Vagina (tissue), 2 donors: ENCODE results near the gene CMIP. TPM values are rescaled to one million over a fixed set of nuclear protein-coding genes. Genes with fewer than 3 reads are reported as not detected.
"Not testable (repeated sequence)": the region's sequence is repeated elsewhere in the genome, so short reads cannot be mapped to it uniquely, and the experiment has no call there.

ENCODE experiments used
- DNase-seq, 2 donors: peaks; one replicate each; pipeline ENCODE4 v3.0.0-alpha.2; 2017; ENCODE audit errors: extremely low spot score in 2 of 2
- H3K27ac ChIP-seq: fragments of 200-600 bp; sonication (generic); one replicate; pipeline ENCODE4 v1.5.1; 2019
- H3K27me3 ChIP-seq: fragments of 200-600 bp; sonication (generic); one replicate; pipeline ENCODE4 v1.5.1; 2019
- H3K36me3 ChIP-seq, 2 donors: fragments of 200-600 bp; sonication (generic); one replicate each; pipeline ENCODE4 v1.5.1; 2017 to 2019
- H3K4me1 ChIP-seq: fragments of 200-600 bp; sonication (generic); one replicate; pipeline ENCODE4 v1.5.1; 2019
- H3K4me3 ChIP-seq, 2 donors: fragments of 200-600 bp; sonication (generic); 1 replicate in 1 of 2; 2 replicates in 1 of 2; pipeline ENCODE4 v1.5.1; 2016 to 2019
- H3K9me3 ChIP-seq: fragments of 200-600 bp; sonication (generic); one replicate; pipeline ENCODE4 v1.5.1; 2019
- CTCF ChIP-seq, 3 experiments: fragments of 450-650 bp in 2 of 3; fragments of 200-600 bp in 1 of 3; sonication (generic) in 1 of 3; IDR thresholded peaks; one replicate each; pipeline ENCODE4 v1.5.1; 2017 to 2019; ENCODE audit warnings: antibody characterized with exemption in 3 of 3, mild to moderate bottlenecking in 2 of 3, moderate library complexity in 2 of 3
- POLR2A ChIP-seq, 2 donors: fragments of 450-650 bp; IDR thresholded peaks; one replicate each; pipeline ENCODE4 v1.6.1; 2017; ENCODE audit warnings: antibody characterized with exemption in 2 of 2, mild to moderate bottlenecking in 2 of 2, moderate library complexity in 2 of 2
- POLR2AphosphoS5 ChIP-seq, 2 donors: sonication (generic); formaldehyde crosslinking; IDR thresholded peaks; one replicate each; pipeline ENCODE4 v1.9.0; 2017; ENCODE audit warnings: antibody characterized with exemption in 2 of 2, mild to moderate bottlenecking in 2 of 2, low read depth in 1 of 2; ENCODE audit not compliant: insufficient read depth in 1 of 2
- intact Hi-C: fragments of 100-400 bp; cut with DNase I; formaldehyde crosslinking; loops from one replicate; pipeline ENCODE4 v1.15.1; 2023
- total RNA-seq: library from RNA; depleted of rRNA; stranded (reverse); fragments of >200 nt; gene quantifications from one replicate; pipeline ENCODE4 v1.2.3, GENCODE V29; 2016

Gene CMIP
- total RNA-seq, 1 donor from 2014 or later: 66.3 TPM

- no peak overlapping the region for H3K27ac ChIP-seq
- no peak for TF ChIP-seq POLR2AphosphoS5 (IDR thresholded peaks at IDR 0.05; ENCODE audit: insufficient read depth in 1 of 2, low read depth in 1 of 2)
- no peak for TF ChIP-seq CTCF (IDR thresholded peaks at IDR 0.05)
- TF ChIP-seq POLR2A (IDR thresholded peaks at IDR 0.05): no peak
- H3K4me3 ChIP-seq: no peak overlapping the region
- no peaks in the 10 kb centered on the region for H3K36me3 ChIP-seq
- H3K9me3 ChIP-seq: no peaks in the 10 kb centered on the region
- intact Hi-C loops: no loop called here
- DNase-seq: no peak
- H3K4me1 ChIP-seq: peaks cover 26% of the 10 kb centered on the region
- no peaks in the 10 kb centered on the region for H3K27me3 ChIP-seq
These were observed 129.6 kb downstream of the CMIP start for GRCh38 chr16:81574168-81574567.

GRCh38 chr16:81575307-81575706 lies 130.7 kb downstream of the CMIP start:
- DNase-seq: no peak
- Histone ChIP-seq H3K36me3 (no peaks in the 10 kb centered on the region), H3K4me1 (peaks cover 22% of the 10 kb centered on the region), H3K9me3 (no peaks in the 10 kb centered on the region), H3K4me3 (no peak overlapping the region), H3K27ac (no peak overlapping the region), H3K27me3 (no peaks in the 10 kb centered on the region)
- no peak for TF ChIP-seq CTCF (IDR thresholded peaks at IDR 0.05)
- intact Hi-C loops: no loop called here

GRCh38 chr16:81575834-81576233 lies 131.2 kb downstream of the CMIP start:
- no peaks in the 10 kb centered on the region for H3K9me3 ChIP-seq
- no peak for DNase-seq
- intact Hi-C loops: no loop called here
- no peak overlapping the region for H3K4me3 ChIP-seq
- no peaks in the 10 kb centered on the region for H3K36me3 ChIP-seq
- H3K4me1 ChIP-seq: peaks cover 22% of the 10 kb centered on the region
- no peak overlapping the region for H3K27ac ChIP-seq
- no peaks in the 10 kb centered on the region for H3K27me3 ChIP-seq
- TF ChIP-seq CTCF (IDR thresholded peaks at IDR 0.05) (no peak), POLR2AphosphoS5 (IDR thresholded peaks at IDR 0.05; ENCODE audit: insufficient read depth in 1 of 2, low read depth in 1 of 2) (no peak), POLR2A (IDR thresholded peaks at IDR 0.05) (no peak)

- Histone ChIP-seq H3K27ac (no peak overlapping the region), H3K9me3 (no peaks in the 10 kb centered on the region), H3K36me3 (no peaks in the 10 kb centered on the region), H3K27me3 (no peaks in the 10 kb centered on the region), H3K4me3 (no peak overlapping the region), H3K4me1 (peaks cover 25% of the 10 kb centered on the region)
- TF ChIP-seq CTCF (IDR thresholded peaks at IDR 0.05) (no peak), POLR2AphosphoS5 (IDR thresholded peaks at IDR 0.05; ENCODE audit: insufficient read depth in 1 of 2, low read depth in 1 of 2) (no peak), POLR2A (IDR thresholded peaks at IDR 0.05) (no peak)
- intact Hi-C loops: no loop called here
- DNase-seq: no peak
These were observed 132.1 kb downstream of the CMIP start for GRCh38 chr16:81576696-81577095.

- H3K27me3 ChIP-seq, DNase-seq, H3K36me3 ChIP-seq, H3K27ac ChIP-seq, H3K9me3 ChIP-seq, intact Hi-C loops, H3K4me3 ChIP-seq: not testable (repeated sequence)
- H3K4me1 ChIP-seq: peaks cover 31% of the 10 kb centered on the region
These were observed 132.7 kb downstream of the CMIP start for GRCh38 chr16:81577272-81577671.

- Histone ChIP-seq H3K9me3 (no peaks in the 10 kb centered on the region), H3K4me1 (peaks cover 39% of the 10 kb centered on the region), H3K27ac (no peak overlapping the region), H3K36me3 (no peaks in the 10 kb centered on the region), H3K4me3 (no peak overlapping the region), H3K27me3 (no peaks in the 10 kb centered on the region)
- intact Hi-C loops: no loop called here
- no peak for DNase-seq
- TF ChIP-seq POLR2AphosphoS5 (IDR thresholded peaks at IDR 0.05; ENCODE audit: insufficient read depth in 1 of 2, low read depth in 1 of 2) (no peak), POLR2A (IDR thresholded peaks at IDR 0.05) (no peak), CTCF (IDR thresholded peaks at IDR 0.05) (no peak)
These were observed 133.5 kb downstream of the CMIP start for GRCh38 chr16:81578076-81578475.
